ENCODE measurements around the gene NT5C1A.

- TF ChIP-seq EZH2phosphoT487 (IDR thresholded peaks at IDR 0.05; ENCODE audit: insufficient read depth, low read depth): no peak
- no peak for TF ChIP-seq EZH2 (IDR thresholded peaks at IDR 0.05; ENCODE audit: insufficient read depth, poor library complexity, severe bottlenecking)
Measured at GRCh38 chr1:39689635-39690034, 17.7 kb upstream of the NT5C1A start.

All from GM23248 (cell line).